ENCODE results near the gene FAT3.

FAT3 gene

DNA sequence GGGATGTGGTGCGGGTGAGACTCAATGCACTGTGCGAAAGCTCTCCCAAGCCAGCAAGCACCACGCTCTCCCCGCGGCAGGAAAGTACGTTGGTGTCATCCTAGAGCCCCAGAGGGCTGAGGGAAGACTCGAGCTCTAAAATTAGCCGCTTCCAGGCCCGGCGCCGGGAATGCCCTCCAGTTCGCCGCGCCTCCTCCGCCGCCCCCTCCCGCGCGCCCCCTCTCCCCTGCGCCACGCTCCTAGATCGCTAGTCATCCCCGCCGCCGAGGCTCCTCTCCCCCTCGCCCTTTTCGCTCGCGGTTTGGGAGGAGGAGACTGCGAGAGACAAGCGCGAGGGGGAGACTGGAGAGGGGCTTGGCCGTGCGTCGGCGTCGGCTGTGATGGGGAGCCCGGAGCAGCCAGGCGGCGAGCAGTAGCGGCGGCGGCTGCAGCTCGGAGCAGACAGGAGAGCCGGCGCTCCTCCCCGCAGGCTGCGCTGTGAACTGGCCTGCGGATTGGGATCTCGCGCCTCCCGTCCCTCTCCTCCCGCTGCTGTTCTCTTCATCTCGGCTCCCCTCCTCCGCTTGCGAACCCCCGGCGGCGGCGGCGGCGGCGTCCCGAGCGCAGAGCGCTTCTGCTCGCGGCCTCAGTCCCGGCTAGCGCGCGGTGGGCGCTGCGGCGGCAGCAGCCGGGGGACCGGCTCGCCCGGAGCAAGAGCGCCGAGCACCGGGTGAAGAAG is at the start of gene FAT3:
Gene FAT3, plus strand, starts transcription at position 412 of the 718 bp plus-strand sequence. CDS start 127,295 bp downstream, outside the sequence.
- DNase-seq (ENCODE audit: low spot score): peak; percentile 66

DNA sequence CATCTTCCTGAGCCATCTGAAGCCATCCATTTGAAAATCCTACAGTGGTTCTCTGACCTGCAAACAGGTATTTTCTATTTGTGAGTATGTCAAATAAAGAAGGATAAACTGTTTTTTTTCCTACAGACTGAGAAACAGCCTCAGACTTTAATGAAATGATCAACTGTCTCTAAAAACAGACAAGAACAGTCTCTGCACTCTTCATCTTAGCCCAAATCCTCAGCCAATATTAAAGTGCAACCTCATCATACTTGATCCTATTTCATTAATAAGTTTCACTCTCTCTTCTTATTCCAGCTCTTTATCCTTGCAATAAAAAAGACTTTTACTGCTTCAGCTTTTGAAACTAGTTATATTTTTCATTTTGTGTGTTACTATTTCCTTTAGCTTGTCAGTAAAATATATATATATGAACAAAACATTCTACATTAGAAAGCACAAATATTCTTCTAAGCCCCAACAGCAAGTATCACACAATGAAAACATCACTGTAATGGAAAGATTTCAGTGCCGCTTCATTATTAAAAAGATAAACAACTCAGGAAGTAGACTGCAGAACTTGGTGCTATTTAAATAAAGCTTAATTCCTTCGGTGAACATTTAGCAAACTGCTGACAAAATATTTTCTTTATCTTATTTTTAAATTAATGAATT is 45.5 kb upstream of the FAT3 start:
- no peak for DNase-seq (ENCODE audit: low spot score)

GRCh38 chr11:92180226-92180625 is 44.4 kb upstream of the FAT3 start:
- no peak for DNase-seq (ENCODE audit: low spot score)

- DNase-seq (ENCODE audit: low spot score): no peak
Measured at GRCh38 chr11:92180664-92181251, 43.9 kb upstream of the FAT3 start.

DNA sequence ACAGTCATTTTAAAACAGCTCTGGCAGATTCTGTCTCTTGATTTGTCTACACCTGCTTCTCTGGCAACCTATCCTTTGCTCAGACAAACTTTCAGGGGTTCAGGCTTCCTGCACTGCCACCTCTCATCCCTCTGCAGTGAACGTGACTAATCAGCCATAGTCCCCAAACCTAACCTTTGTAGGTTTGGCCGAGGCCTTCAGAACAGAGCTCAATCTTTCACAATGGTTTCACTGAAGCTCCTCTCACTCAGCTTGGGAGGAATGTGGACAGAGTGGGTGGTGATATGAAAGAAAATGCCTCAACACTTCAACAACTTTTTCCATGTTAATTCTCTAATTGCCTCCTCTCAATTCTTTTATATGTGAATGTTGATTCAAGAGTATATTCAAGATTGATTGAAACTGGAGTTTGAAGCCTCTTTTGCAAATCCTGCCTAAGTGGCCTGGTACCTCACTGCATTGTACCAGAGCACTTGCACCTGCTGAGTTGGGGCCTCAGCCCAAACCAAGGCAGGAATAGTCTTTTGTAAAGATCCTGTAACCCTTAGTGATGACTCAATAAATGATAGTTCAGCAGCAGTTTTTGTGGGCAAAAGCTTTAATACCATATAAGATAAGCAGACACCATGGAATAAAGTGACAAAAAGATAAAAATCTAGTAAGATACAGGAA is 33.9 kb upstream of the FAT3 start:
- no peak for DNase-seq (ENCODE audit: low spot score)

DNA sequence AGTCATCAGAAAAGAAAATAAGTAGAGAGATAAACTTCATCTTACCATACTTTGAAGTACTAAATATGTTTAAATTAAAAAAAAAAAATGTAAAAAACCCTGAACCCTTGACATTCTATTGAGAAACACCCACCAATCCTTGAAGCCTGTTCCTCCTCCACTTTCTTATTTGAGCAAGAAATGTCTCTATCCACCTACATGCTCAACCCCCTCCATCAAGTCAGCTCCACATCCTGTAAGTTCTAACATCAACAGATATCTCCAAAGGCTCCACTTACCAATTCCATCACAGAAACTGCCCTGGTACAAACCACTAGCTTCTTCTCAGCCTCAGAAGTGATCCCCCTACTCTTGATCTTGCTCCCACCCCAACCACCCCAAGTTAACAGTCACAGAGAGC is 32.5 kb upstream of the FAT3 start:
- DNase-seq (ENCODE audit: low spot score): no peak

GRCh38 chr11:92198268-92198667 is 26.4 kb upstream of the FAT3 start:
- no peak for DNase-seq (ENCODE audit: low spot score)

DNA sequence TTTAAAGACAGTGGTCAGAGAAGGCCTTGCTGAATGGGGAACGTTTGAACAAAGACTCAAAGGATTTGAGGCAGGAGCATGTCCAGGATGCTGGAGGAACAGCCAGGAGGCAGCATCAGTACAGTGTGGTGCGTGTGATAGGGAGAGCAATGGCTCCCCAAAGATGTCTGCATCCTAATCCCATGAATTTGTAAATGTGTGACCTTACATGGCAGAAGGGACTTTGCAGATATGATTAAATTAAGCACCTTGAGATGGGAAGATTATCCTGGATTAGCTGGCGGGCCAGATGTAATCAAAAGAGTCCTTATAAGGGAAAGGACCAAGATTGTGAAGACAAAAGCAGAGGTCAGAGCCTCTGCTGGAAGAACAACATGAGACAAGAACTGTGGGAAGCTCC is 24.6 kb upstream of the FAT3 start:
- no peak for DNase-seq (ENCODE audit: low spot score)

- no peak for DNase-seq (ENCODE audit: low spot score)
Measured at GRCh38 chr11:92204731-92205130, 19.9 kb upstream of the FAT3 start.

DNA sequence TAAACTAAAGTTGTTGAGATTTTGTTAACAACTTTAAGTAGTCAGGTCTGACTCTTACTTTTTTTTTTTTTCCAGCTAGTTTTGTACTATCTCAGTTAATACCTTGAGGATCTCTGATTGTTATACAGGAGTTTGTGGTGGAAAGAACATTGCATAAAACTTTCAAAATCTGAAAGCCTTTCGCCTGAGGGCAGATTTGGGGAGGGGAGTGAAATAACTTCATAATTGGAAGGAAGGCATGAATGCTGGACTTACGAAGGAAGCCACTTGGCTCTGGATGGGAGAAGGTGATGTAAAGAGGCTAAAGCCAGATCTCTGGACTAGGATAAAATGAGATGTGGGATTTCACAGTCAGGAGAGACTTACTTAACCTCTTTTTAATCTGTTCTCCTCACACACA is 18.2 kb upstream of the FAT3 start:
- no peak for DNase-seq (ENCODE audit: low spot score)

GRCh38 chr11:92211576-92212167 is 12.9 kb upstream of the FAT3 start:
- DNase-seq (ENCODE audit: low spot score): peak; percentile 41

GRCh38 chr11:92212530-92212929 is 12.1 kb upstream of the FAT3 start:
- DNase-seq (ENCODE audit: low spot score): no peak

DNA sequence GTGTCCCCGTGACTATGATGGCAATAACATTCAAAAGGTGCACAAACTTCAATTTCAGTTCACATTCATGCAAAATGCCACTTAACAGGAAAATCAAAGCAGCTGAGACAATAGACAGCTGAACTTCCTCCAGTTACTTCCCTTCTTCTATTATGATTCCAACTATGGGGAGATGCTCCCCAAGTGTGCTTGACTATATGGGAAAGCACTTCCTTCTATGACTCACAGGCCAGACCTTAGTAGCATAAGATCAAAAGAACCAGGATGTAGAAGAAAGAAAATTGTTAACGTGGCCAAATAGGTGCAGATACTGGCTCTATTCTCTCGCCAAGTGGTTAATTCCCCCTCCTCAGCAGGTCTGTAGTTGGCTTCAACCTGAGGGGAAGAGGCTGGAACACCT is 7.8 kb upstream of the FAT3 start:
- DNase-seq (ENCODE audit: low spot score): peak; percentile 12

DNA sequence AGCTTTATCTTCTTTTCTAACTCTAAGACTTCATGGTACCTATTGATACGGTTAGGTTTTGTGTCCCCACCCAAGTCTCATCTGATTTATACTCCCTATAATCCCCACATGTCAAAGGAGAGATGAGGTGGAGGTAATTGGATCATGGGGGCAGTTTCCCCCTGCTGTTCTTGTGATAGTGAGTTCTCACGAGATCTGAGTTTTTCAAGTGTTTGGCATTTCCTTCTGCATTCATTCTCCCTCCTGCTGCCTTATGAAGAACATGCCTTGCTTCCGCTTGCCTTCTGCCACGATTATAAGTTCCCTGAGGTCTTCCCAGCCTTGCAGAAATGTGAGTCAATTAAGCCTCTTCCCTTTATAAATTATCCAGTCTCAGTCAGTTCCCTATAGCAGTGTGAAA is 5.1 kb upstream of the FAT3 start:
- DNase-seq (ENCODE audit: low spot score): no peak

GRCh38 chr11:92222701-92223100 is 1.9 kb upstream of the FAT3 start:
- DNase-seq (ENCODE audit: low spot score): no peak

DNA sequence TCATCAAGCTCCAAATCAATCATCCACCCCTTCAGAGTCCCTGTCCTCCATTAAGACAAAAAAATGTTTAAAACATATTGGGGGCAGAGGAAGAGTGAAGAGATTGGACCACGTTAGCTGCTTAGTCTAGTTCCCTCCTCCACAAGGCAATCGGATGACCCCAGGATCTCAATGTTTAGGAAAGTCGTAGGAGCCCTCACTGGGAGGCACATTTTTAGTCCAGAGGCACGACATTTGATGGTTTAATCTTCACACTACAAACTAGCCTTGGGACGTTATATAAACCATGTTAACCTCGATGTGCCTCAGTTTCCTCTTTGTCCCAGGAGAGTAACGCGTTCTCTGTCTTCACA is 588 bp upstream of the FAT3 start:
- DNase-seq (ENCODE audit: low spot score): no peak

DNA sequence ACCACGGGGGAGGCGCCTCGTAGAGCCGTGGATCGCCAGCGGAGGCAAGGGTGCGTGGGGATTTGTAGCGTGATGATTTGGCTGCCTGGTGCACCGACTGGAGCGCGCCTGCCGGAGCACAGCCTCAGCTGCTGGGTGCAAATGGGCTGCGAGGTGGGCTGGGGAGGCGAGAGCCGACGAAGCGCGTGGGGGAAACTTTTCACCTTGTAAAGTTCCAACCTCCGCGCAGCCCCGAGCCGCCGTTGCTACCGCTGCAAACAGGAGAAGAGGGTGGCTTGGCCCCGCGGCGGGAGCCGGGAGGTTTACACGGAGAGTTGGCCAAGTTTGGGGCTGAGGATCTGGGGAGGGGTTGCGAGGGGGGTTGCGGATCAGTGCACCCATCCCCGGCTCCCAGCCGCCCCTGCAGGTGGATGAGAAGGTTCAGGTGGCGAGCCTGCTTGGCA is 528 bp downstream of the FAT3 start:
- peak; percentile 25 for DNase-seq (ENCODE audit: low spot score)

- peak; percentile 38 for DNase-seq (ENCODE audit: low spot score)
Measured at GRCh38 chr11:92225568-92226330, 1.1 kb downstream of the FAT3 start.

GRCh38 chr11:92226331-92227229 is 2.0 kb downstream of the FAT3 start:
- peak; percentile 70 for DNase-seq (ENCODE audit: low spot score)

DNA sequence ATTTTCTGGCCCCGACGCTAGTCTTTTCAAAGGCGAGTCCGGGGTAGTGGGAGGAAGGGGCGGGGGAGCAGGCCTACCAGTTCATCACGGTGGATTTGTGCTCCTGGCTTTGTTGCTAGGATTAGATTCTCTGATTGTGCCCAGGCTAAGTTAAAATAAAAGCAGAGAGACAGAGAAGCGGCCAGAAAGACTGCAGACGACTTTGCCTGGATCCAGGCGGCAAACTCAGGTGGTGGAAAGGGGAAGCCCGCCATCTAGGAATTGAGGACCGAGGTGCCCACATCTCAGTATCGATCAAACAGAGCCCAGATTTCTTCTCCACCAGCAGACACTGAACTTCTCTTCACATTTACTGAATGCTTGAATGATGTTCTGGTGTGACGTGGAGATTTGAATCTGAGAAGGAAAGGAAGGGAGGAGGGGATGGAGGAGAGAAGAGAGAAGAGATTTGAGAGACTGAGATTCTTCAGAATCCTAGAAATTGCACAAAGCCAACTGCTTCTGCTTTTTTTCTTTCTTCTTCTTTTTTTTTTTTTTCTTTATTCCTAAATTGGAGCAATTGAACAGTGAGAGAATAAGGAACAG is 2.7 kb downstream of the FAT3 start:
- peak; percentile 26 for DNase-seq (ENCODE audit: low spot score)

Data from iPS-NIHi11 (cell line).